Stimulated activated CD8-positive, alpha-beta memory T cell treated with anti-CD3 and anti-CD28 coated beads, Interleukin-15, amount 100 ng/mL, for 24 hours (primary cell): ENCODE results near the gene PARD3B.

Experiments used
- DNase-seq: peaks from one replicate; pipeline ENCODE4 v3.0.0-alpha.2; 2020; ENCODE audit warnings: low read depth

Gene PARD3B

DNA sequence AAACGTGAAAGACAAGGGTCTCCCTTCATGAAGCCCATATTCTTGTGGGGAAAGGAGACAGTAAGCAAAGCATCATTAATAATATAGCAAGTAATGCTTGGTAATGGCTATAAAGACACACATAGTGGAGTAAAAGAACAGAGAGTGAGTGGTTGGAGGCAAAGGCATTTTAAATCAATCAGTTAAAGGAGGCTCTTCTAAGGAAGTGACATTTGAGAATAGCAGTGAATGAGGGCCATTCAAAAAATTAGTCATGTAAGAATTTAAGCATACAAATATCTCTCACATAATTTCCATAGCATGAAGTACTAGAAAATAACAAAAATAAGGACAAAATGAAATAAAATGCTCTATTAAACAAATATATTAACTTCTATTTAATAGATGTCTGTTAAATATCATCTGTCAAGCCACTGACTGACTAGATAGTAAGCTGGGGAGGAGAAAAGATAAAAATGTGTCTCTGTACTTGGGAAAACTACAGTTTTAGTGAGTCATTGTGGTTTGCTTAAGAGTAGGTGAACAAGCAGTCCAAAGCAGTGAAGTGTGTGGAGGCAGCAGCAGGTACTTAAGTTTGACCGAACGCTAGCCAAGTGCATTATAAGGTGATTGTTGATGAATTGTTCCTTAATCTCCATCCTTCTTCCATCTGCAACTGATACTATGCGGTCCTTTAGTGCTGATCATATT, 160.1 kb downstream of the PARD3B start:
- DNase-seq = no peak

DNA sequence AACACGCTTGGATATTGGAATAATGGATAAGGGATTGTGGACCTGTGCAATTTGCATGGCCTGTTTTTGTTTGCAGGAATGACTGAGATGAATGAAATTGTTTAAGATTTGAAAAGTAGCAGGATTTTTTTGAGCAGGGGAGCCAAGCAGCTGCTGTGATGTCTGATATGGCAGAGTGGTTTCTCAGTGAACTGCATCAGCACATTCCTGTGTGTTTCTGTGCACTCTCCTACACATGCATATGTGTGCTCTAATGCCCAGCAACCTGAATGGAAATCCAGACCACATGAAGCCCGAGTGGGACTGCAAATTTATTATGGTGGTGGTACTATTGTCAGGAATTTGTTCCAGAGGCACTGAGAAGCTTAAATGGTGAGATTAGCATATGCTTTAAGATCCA, 161.7 kb downstream of the PARD3B start:
- no peak for DNase-seq

GRCh38 chr2:204713211-204713610, 167.9 kb downstream of the PARD3B start:
- DNase-seq = no peak

DNA sequence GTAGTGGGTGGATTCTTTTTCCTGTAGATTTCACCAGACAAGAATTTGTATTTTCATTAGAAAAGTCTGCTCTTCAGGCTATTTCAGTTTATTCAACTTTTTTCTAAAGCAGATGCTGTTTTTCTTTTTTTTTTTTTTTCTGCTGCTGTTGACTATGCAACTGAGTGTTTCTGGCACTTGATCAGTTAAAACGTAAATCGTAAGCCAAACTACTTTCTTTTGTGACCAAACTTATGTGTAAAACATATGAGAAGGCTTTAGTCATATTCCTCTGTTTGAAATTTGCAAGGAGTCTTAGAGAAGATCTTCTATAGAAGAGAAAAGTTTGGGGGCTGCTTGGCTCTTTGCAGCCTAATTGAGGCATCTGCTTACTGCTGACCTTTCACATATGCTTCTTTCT, 170.1 kb downstream of the PARD3B start:
- no peak for DNase-seq

- no peak for DNase-seq
These were observed 172.3 kb downstream of the PARD3B start for GRCh38 chr2:204717591-204717990.

- DNase-seq = no peak
These were observed 173.3 kb downstream of the PARD3B start for GRCh38 chr2:204718607-204719006.

GRCh38 chr2:204720874-204721273, 175.6 kb downstream of the PARD3B start:
- DNase-seq = no peak

- no peak for DNase-seq
These were observed 176.9 kb downstream of the PARD3B start for GRCh38 chr2:204722207-204722606.

DNA sequence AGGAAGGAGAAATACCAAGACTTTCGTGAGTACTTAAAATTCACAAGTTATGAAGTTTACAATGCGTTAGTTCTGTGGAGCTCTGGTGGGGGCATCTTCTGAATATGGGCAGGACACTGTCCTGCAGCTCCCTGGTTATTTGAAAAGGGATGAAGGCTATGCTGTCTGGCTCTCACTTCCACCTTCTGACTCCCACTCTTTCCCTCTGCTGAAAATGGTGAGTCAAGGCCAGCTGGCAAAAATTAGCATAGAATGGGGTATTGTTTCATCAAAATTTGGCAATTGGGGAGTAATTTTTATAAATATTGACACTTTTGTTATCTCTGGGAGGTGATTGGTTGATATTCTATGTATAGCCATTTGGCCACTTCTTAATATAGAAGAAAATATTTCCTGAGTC, 177.4 kb downstream of the PARD3B start:
- no peak for DNase-seq

DNA sequence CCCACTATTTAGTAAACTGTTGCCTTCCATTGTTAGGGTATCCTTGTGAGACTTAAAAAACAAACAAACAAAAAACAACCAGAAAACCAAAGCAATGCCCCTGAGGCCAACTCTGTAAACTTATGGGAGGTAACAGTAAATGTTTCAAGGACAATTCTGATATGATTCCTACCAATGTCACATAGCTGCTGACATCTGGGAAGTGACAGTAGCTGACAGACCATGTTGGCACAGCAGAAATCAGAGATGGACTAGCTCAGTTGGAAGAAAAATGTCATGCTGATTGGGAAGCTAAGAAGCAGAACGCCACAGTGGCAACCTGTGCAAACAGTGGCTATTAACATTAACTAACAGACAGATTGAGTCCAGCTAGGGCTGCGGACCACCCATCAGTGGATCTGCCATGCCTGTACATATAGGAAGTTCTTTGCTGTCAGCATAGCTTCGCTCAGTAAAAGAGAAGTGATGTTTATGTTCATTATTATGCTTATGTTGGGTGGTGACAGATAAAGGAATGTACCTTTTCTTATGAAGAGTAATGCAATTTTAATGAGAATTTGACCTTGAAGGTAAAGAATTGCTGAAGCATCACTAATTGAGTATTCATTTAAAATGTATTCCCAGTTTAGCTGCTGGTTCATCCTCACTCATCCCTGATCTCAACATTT, 180.6 kb downstream of the PARD3B start:
- no peak for DNase-seq

GRCh38 chr2:204726831-204727230, 181.6 kb downstream of the PARD3B start:
- no peak for DNase-seq

DNA sequence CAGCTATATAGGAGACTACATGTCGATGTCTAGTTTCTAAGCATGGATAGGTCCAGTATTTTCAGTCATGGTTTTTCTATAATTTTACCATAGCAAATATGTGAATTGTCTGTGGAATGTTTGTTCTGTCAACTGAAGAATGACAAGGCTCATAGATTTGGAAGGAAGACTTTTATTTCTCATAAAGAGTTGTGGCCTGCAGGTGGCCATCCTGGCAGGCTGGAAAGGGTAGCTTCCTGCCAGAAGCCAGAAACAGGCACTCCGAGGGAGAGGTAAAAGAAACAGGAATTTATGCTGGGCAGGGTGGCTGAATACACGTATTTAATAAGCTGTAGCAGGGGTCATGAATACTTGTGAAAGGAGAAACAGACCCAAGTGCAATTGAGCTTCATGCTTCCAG, 182.1 kb downstream of the PARD3B start:
- DNase-seq = no peak

- DNase-seq = no peak
These were observed 185.3 kb downstream of the PARD3B start for GRCh38 chr2:204730603-204731002.

GRCh38 chr2:204732019-204732418, 186.7 kb downstream of the PARD3B start:
- no peak for DNase-seq

GRCh38 chr2:204737296-204737695, 192.0 kb downstream of the PARD3B start:
- no peak for DNase-seq

- DNase-seq = no peak
These were observed 193.4 kb downstream of the PARD3B start for GRCh38 chr2:204738721-204739120.

- no peak for DNase-seq
These were observed 198.2 kb downstream of the PARD3B start for GRCh38 chr2:204743393-204743960.

DNA sequence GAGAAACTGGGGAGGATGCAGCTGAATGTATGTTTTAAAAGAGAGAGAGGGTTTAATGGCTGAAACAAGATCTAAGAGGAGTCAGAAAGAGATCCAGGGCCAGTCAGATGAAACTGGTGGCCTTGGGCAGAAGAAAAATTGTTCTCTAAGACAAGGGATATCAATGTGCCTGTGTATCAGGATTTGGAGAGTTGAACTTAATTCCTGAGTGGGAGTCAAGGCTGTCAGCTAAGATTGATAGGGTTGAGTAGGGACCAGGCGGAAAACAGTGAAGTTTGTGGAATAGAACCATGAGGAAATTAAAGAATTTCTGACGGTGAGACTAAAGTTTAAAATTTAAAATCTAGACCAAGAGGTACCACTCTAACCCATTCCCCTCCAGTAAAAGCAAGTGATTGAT, 199.2 kb downstream of the PARD3B start:
- no peak for DNase-seq

- DNase-seq = no peak
These were observed 203.0 kb downstream of the PARD3B start for GRCh38 chr2:204748286-204748685.

GRCh38 chr2:204749319-204749718, 204.0 kb downstream of the PARD3B start:
- DNase-seq = no peak

DNA sequence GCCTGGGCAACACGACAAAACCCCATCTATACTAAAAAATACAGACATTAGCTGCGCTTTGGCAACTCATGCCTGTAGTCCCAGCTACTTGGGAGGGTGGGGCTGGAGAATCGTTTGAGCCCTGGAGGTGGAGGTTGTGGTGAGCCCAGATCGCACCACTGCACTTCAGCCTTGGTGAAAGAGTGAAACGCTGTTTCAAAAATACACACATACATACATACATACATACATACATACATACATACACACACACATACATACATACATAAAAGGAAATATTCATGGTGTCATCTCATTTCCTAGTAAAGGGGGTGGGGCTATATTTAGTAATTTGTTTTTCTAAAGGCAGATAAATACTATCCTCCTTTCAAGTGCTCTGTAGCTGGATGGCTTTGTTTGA, 205.1 kb downstream of the PARD3B start:
- DNase-seq = no peak

GRCh38 chr2:204751472-204751871, 206.2 kb downstream of the PARD3B start:
- no peak for DNase-seq

GRCh38 chr2:204753841-204754240, 208.6 kb downstream of the PARD3B start:
- DNase-seq = no peak

DNA sequence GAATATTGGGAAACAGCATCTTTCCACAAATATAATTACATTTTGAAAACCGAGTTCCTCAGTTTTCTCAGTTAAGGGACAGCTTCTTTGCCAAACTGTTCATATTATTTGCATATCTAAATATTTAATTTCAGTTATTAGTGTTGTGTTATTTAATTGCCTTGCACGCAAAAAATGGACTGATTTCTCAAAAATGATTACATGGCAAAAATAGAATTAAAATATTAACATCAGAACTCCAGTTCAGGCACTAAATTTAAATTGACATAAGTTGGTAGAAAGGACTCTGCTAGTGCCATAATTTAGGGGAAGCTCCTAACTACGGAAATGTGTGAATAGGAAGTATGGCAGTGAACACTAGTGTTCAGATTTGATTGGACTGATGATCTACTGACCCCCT, 209.6 kb downstream of the PARD3B start:
- no peak for DNase-seq
